Hematopoietic multipotent progenitor cell treated with erythropoietin and hydrocortisone succinate and interleukin-3 and kit ligand, for 6 days (in vitro differentiated cells): ENCODE measurements around the gene SIK1.

ENCODE experiments used
- DNase-seq: peaks from one replicate; pipeline ENCODE4 v3.0.0-alpha.2; 2015

SIK1 gene

GRCh38 chr21:43365611-43366426 lies 61.1 kb downstream of the SIK1 start:
- DNase-seq: no peak

DNA sequence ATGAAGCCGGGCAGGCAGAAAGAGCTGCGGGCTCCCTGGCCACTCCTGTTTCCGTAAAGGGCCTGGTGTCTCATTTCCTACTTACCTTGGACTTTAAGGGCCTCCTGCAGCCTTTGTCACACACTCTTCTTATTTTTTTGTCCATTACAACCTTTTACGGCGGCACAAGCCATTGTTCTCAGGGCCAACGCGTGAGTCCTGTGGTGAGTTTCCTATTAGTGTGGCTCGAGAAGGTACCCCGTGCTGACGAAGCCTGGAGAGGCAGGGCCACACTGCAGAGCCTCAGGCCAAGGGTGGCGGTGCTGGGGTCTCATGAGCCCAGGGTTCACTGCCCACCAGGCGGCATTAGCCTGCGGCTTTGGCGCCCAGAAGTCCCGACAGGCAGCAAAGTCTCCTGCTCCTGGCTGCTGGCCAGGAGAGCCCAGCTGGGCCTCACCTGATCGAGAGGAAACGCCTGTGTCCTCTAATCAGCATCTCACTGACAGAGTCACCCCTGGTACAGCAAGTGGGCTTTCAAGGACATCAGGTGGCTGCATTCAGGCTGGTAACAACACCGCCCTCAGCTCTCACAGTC lies 62.0 kb downstream of the SIK1 start:
- no peak for DNase-seq
